ENCODE data around the gene DNMT3L.
A peak's percentile ranks its signal among the peaks of the same experiment; 100 is the strongest.

Gene DNMT3L

DNA sequence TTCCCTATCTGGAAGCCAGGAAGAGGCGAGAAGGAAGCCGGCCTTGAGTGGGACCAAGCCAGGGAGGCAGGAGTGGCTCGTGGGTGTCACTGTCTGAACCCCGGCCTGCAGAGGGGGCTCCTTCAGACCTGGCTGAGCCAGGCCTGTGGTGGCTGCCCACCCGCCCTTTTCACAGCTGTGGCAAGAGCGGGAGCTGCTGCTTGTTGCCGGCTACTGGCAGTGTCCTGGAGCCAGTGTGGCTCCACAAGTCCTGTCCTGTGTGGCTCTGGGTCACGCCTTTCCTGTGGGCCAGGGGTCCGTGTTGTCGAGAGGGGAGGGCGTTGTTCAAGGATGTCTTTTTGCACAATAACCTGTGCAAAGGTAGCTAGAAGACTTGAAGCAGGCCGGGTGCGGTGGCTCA lies 39.4 kb upstream of the DNMT3L start:
- H3K9ac ChIP-seq (ENCODE audit: low read depth, low read length, poor library complexity, severe bottlenecking), result peak overlapping the region; percentile 78
- H3K4me3 ChIP-seq (ENCODE audit: low read length, poor library complexity, severe bottlenecking), result peak overlapping the region; percentile 91
- H3K9me2 ChIP-seq (replicated peaks; ENCODE audit: low read depth, low read length), result no peaks in the 10 kb centered on the region
- H3K4me2 ChIP-seq (ENCODE audit: low read depth, low read length, poor library complexity, severe bottlenecking), result peak overlapping the region; percentile 94
- no peaks in the 10 kb centered on the region for H3F3A ChIP-seq (ENCODE audit: low read depth)
- peaks cover 60% of the 10 kb centered on the region for H3K79me2 ChIP-seq (ENCODE audit: insufficient read depth, low read length)
- H4K20me1 ChIP-seq (ENCODE audit: insufficient read depth, low read length, poor library complexity, severe bottlenecking), result peaks cover 43% of the 10 kb centered on the region
- H3K9me3 ChIP-seq (ENCODE audit: insufficient read depth, low read depth, low read length), result no peaks in the 10 kb centered on the region
- H2AFZ ChIP-seq (ENCODE audit: low read length), result no peak overlapping the region
- H3K4me1 ChIP-seq (ENCODE audit: insufficient read depth, low read length, poor library complexity, severe bottlenecking), result peaks cover 48% of the 10 kb centered on the region
- no peaks in the 10 kb centered on the region for H3K36me3 ChIP-seq (ENCODE audit: insufficient read depth, low read length)
- TF ChIP-seq, protein P1, sequence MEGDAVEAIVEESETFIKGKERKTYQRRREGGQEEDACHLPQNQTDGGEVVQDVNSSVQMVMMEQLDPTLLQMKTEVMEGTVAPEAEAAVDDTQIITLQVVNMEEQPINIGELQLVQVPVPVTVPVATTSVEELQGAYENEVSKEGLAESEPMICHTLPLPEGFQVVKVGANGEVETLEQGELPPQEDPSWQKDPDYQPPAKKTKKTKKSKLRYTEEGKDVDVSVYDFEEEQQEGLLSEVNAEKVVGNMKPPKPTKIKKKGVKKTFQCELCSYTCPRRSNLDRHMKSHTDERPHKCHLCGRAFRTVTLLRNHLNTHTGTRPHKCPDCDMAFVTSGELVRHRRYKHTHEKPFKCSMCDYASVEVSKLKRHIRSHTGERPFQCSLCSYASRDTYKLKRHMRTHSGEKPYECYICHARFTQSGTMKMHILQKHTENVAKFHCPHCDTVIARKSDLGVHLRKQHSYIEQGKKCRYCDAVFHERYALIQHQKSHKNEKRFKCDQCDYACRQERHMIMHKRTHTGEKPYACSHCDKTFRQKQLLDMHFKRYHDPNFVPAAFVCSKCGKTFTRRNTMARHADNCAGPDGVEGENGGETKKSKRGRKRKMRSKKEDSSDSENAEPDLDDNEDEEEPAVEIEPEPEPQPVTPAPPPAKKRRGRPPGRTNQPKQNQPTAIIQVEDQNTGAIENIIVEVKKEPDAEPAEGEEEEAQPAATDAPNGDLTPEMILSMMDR (conservative IDR thresholded peaks at IDR 0.05; ENCODE audit: low read length), result no peak
- no peak for TF ChIP-seq EZH2phosphoT487 (IDR thresholded peaks at IDR 0.05; ENCODE audit: borderline replicate concordance)
- H3K27me3 ChIP-seq (ENCODE audit: insufficient read depth, low read length, poor library complexity, severe bottlenecking), result no peaks in the 10 kb centered on the region

DNA sequence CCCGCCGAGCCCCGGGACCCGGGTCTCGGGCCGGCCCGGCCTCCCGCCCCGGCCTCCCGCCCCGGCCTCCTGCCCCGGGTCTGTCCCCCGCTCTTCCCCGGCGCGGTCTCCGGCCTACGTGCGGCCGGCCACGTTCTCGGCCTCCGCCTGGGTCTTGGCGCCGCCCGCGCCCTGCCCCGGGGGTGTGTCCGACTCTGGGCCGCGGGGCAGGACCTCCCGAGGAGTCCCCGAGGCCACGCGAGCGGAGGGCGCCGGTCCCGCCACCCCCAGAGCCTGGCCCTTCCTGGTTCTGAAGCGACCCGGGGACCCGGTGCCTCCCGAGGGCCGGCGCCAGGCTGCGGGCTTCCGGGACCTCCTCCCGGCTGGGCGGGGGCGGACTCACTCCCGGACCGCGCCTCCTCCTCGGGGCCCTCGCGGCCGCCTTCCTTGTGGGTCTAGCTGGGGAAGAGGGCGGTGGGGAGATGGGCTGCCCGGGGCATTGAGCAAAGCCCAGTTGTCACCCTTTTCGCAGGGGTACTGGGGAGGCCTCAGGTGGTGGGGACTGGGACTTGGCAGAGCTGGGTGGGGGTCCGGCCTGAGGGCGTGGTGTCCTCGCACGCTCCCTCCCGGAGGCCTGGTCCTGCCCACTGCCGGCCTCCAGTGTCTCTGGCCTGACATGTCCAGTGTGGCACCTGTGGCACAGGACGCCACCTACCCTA lies 38.7 kb upstream of the DNMT3L start:
- Histone ChIP-seq H3K4me1 (ENCODE audit: insufficient read depth, low read length, poor library complexity, severe bottlenecking) (peaks cover 46% of the 10 kb centered on the region), H4K20me1 (ENCODE audit: insufficient read depth, low read length, poor library complexity, severe bottlenecking) (peaks cover 36% of the 10 kb centered on the region), H2AFZ (ENCODE audit: low read length) (peak overlapping the region; percentile 78)

GRCh38 chr21:44299458-44300261 lies 38.0 kb upstream of the DNMT3L start, which contains the start of gene PFKL:
PFKL (plus strand) TSS chr21:44300053; CDS start chr21:44300106, 53 bp downstream.
- Histone ChIP-seq H3K9me3 (ENCODE audit: insufficient read depth, low read depth, low read length) (no peaks in the 10 kb centered on the region), H3K36me3 (ENCODE audit: insufficient read depth, low read length) (no peaks in the 10 kb centered on the region), H3K9ac (ENCODE audit: low read depth, low read length, poor library complexity, severe bottlenecking) (peak within 1 kb of the TSS; percentile 78), H3K9me2 (replicated peaks; ENCODE audit: low read depth, low read length) (no peaks in the 10 kb centered on the region), H3K4me1 (ENCODE audit: insufficient read depth, low read length, poor library complexity, severe bottlenecking) (peaks cover 39% of the 10 kb centered on the region), H2AFZ (ENCODE audit: low read length) (peak within 1 kb of the TSS; percentile 94), H3K27me3 (ENCODE audit: insufficient read depth, low read length, poor library complexity, severe bottlenecking) (no peaks in the 10 kb centered on the region), H3K4me2 (ENCODE audit: low read depth, low read length, poor library complexity, severe bottlenecking) (peak within 1 kb of the TSS; percentile 94), H3K79me2 (ENCODE audit: insufficient read depth, low read length) (peaks cover 45% of the 10 kb centered on the region), H3K4me3 (ENCODE audit: low read length, poor library complexity, severe bottlenecking) (peak within 1 kb of the TSS; percentile 91), H4K20me1 (ENCODE audit: insufficient read depth, low read length, poor library complexity, severe bottlenecking) (peaks cover 30% of the 10 kb centered on the region), H3F3A (ENCODE audit: low read depth) (no peaks in the 10 kb centered on the region)
- TF ChIP-seq EZH2phosphoT487 (IDR thresholded peaks at IDR 0.05; ENCODE audit: borderline replicate concordance), result no peak
- TF ChIP-seq, protein P1 (conservative IDR thresholded peaks at IDR 0.05; ENCODE audit: low read length), result no peak

More for the DNA sequence above, 38.7 kb upstream of the DNMT3L start:
- Histone ChIP-seq H3K79me2 (ENCODE audit: insufficient read depth, low read length) (peaks cover 52% of the 10 kb centered on the region), H3K9me2 (replicated peaks; ENCODE audit: low read depth, low read length) (no peaks in the 10 kb centered on the region), H3F3A (ENCODE audit: low read depth) (no peaks in the 10 kb centered on the region), H3K9ac (ENCODE audit: low read depth, low read length, poor library complexity, severe bottlenecking) (peak overlapping the region; percentile 78), H3K4me2 (ENCODE audit: low read depth, low read length, poor library complexity, severe bottlenecking) (peak overlapping the region; percentile 94), H3K9me3 (ENCODE audit: insufficient read depth, low read depth, low read length) (no peaks in the 10 kb centered on the region), H3K4me3 (ENCODE audit: low read length, poor library complexity, severe bottlenecking) (peak overlapping the region; percentile 91), H3K27me3 (ENCODE audit: insufficient read depth, low read length, poor library complexity, severe bottlenecking) (no peaks in the 10 kb centered on the region), H3K36me3 (ENCODE audit: insufficient read depth, low read length) (no peaks in the 10 kb centered on the region)
- no peak for TF ChIP-seq EZH2phosphoT487 (IDR thresholded peaks at IDR 0.05; ENCODE audit: borderline replicate concordance)

All from Loucy (cell line).